HEK293 (cell line): Measurements from ENCODE around the gene GUK1.

ENCODE experiments used
- CTCF ChIA-PET: fragments of 350-600 bp; formaldehyde crosslinking; extraction: SDS; loops from one replicate; lab custom pipeline; 2021; ENCODE audit warnings: antibody characterized with exemption; lab: Yijun Ruan, JAX
- POLR2A ChIA-PET: fragments of 300-600 bp; formaldehyde crosslinking; extraction: SDS; loops from one replicate; lab custom pipeline; 2020; ENCODE audit warnings: antibody characterized with exemption, inconsistent platforms; lab: Yijun Ruan, JAX
- H3K27ac ChIP-seq: fragments of 200-500 bp; sonication (Bioruptor generic); 2 replicates; pipeline ENCODE4 v1.5.1; 2014; ENCODE audit warnings: low read depth, low read length, control low read depth, inconsistent platforms; ENCODE audit errors: extremely low read depth
- H3K36me3 ChIP-seq, 2 experiments: fragments of 200-500 bp in 1 of 2; sonication (Bioruptor generic) in 1 of 2; 1 replicate in 1 of 2; 2 replicates in 1 of 2; pipeline ENCODE4 v1.5.1; 2014 to 2017; ENCODE audit warnings: inconsistent platforms in 2 of 2, low read length in 2 of 2; ENCODE audit not compliant: control insufficient read depth in 2 of 2, insufficient read depth in 1 of 2
- H3K4me1 ChIP-seq: fragments of 200-500 bp; sonication (Bioruptor generic); 2 replicates; pipeline ENCODE4 v1.5.1; 2014; ENCODE audit warnings: mild to moderate bottlenecking, low read length, inconsistent platforms; ENCODE audit not compliant: control insufficient read depth, insufficient read depth
- H3K4me3 ChIP-seq: 2 replicates; pipeline ENCODE4 v1.5.1; 2011; ENCODE audit warnings: low read depth, mild to moderate bottlenecking, control low read depth, low read length, moderate library complexity
- H3K9me3 ChIP-seq: fragments of 200-500 bp; sonication (Bioruptor generic); 2 replicates; pipeline ENCODE4 v1.5.1; 2014; ENCODE audit warnings: low read depth, low read length, inconsistent platforms; ENCODE audit not compliant: control insufficient read depth, insufficient read depth
- GLI2 ChIP-seq: fragments of 450-650 bp; formaldehyde crosslinking; IDR thresholded peaks from 2 replicates; pipeline ENCODE4; 2017; ENCODE audit warnings: missing biosample characterization, missing genetic modification characterization, low read depth, borderline replicate concordance
- ZBTB48 ChIP-seq: fragments of 450-650 bp; formaldehyde crosslinking; IDR thresholded peaks from 2 replicates; pipeline ENCODE4 v1.5.1; 2016; ENCODE audit warnings: missing biosample characterization, missing genetic modification characterization
- ZIC2 ChIP-seq: fragments of 450-650 bp; formaldehyde crosslinking; IDR thresholded peaks from 2 replicates; pipeline ENCODE4 v1.5.1; 2016; ENCODE audit warnings: missing biosample characterization, missing genetic modification characterization
- ZNF114 ChIP-seq: fragments of 450-650 bp; formaldehyde crosslinking; IDR thresholded peaks from 2 replicates; pipeline ENCODE4 v1.5.0; 2017; ENCODE audit warnings: missing biosample characterization, missing genetic modification characterization
- ZNF121 ChIP-seq: fragments of 450-650 bp; formaldehyde crosslinking; IDR thresholded peaks from 2 replicates; pipeline ENCODE4 v1.5.1; 2016; ENCODE audit warnings: missing biosample characterization, missing genetic modification characterization
- ZNF16 ChIP-seq: fragments of 450-650 bp; formaldehyde crosslinking; IDR thresholded peaks from 2 replicates; pipeline ENCODE4 v1.5.1; 2016; ENCODE audit warnings: low read depth, missing biosample characterization, missing genetic modification characterization
- ZNF2 ChIP-seq: fragments of 450-650 bp; formaldehyde crosslinking; IDR thresholded peaks from 2 replicates; pipeline ENCODE4 v1.5.1; 2016; ENCODE audit warnings: missing biosample characterization, missing genetic modification characterization
- ZNF202 ChIP-seq: fragments of 450-650 bp; formaldehyde crosslinking; IDR thresholded peaks from 2 replicates; pipeline ENCODE4 v1.5.1; 2016; ENCODE audit warnings: missing biosample characterization, missing genetic modification characterization, borderline replicate concordance
- ZNF214 ChIP-seq: fragments of 450-650 bp; formaldehyde crosslinking; IDR thresholded peaks from 2 replicates; pipeline ENCODE4 v1.5.1; 2017; ENCODE audit warnings: missing biosample characterization, mild to moderate bottlenecking, missing genetic modification characterization, borderline replicate concordance
- ZNF23 ChIP-seq: fragments of 450-650 bp; formaldehyde crosslinking; IDR thresholded peaks from 2 replicates; pipeline ENCODE4 v1.5.1; 2016; ENCODE audit warnings: missing biosample characterization, missing genetic modification characterization, borderline replicate concordance
- ZNF426 ChIP-seq: fragments of 450-650 bp; formaldehyde crosslinking; IDR thresholded peaks from 2 replicates; pipeline ENCODE4 v1.5.1; 2017; ENCODE audit warnings: missing biosample characterization, missing genetic modification characterization, mild to moderate bottlenecking, inconsistent platforms, moderate library complexity
- ZNF555 ChIP-seq: fragments of 450-650 bp; formaldehyde crosslinking; conservative IDR thresholded peaks from 2 replicates; pipeline ENCODE4 v1.5.1; 2017; ENCODE audit warnings: missing biosample characterization, mild to moderate bottlenecking, missing genetic modification characterization, inconsistent platforms
- ZNF585B ChIP-seq: fragments of 450-650 bp; formaldehyde crosslinking; IDR thresholded peaks from 2 replicates; pipeline ENCODE4 v1.5.1; 2016; ENCODE audit warnings: missing biosample characterization, missing genetic modification characterization
- ZNF623 ChIP-seq: fragments of 450-650 bp; formaldehyde crosslinking; IDR thresholded peaks from 2 replicates; pipeline ENCODE4 v1.5.1; 2016; ENCODE audit warnings: missing biosample characterization, missing genetic modification characterization
- ZNF654 ChIP-seq: fragments of 450-650 bp; formaldehyde crosslinking; IDR thresholded peaks from 2 replicates; pipeline ENCODE4 v1.5.1; 2016; ENCODE audit warnings: low read depth, missing biosample characterization, missing genetic modification characterization
- TF ChIP-seq, protein P1 (sequence below): fragments of 450-650 bp; formaldehyde crosslinking; IDR thresholded peaks from 2 replicates; pipeline ENCODE4 v1.5.1; 2016; ENCODE audit warnings: missing biosample characterization, missing genetic modification characterization

GUK1 gene

DNA sequence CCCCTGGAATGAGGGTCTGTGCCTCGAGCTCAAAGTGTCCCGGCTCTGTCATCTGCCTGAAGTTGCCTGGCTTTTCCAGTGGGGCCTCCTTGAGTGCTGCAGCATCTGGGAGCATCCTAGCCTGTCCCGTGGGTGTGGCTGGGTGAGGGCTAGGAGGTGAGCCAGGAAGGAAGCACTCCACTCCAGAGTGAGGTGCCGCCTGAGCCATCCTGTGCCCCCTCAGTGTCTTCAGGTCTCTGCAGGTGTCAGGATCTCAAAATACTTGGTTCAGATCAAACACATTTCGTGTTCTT, 37.0 kb downstream of the GUK1 start:
- TF ChIP-seq ZIC2 (tag by site-specific recombination) (no peak), GLI2 (no peak), ZNF23 (tag by site-specific recombination) (no peak)
- TF ChIP-seq, protein P1, sequence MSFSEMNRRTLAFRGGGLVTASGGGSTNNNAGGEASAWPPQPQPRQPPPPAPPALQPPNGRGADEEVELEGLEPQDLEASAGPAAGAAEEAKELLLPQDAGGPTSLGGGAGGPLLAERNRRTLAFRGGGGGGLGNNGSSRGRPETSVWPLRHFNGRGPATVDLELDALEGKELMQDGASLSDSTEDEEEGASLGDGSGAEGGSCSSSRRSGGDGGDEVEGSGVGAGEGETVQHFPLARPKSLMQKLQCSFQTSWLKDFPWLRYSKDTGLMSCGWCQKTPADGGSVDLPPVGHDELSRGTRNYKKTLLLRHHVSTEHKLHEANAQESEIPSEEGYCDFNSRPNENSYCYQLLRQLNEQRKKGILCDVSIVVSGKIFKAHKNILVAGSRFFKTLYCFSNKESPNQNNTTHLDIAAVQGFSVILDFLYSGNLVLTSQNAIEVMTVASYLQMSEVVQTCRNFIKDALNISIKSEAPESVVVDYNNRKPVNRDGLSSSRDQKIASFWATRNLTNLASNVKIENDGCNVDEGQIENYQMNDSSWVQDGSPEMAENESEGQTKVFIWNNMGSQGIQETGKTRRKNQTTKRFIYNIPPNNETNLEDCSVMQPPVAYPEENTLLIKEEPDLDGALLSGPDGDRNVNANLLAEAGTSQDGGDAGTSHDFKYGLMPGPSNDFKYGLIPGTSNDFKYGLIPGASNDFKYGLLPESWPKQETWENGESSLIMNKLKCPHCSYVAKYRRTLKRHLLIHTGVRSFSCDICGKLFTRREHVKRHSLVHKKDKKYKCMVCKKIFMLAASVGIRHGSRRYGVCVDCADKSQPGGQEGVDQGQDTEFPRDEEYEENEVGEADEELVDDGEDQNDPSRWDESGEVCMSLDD (tag by site-specific recombination), result no peak
- TF ChIP-seq, all 188 proteins: peak for 0
- CTCF ChIA-PET, result interaction anchor here (1.1 to 1.2 kb wide), 2 partner anchors 12 to 24 kb away, joined by 7 to 11 read pairs; partner anchors contain the start of gene IBA57
- H3K4me3 ChIP-seq, result no peak overlapping the region
- no peaks in the 10 kb centered on the region for H3K9me3 ChIP-seq
- no peak overlapping the region for H3K27ac ChIP-seq
- no peaks in the 10 kb centered on the region for H3K4me1 ChIP-seq
- H3K36me3 ChIP-seq, result peaks cover 0 to 4% of the 10 kb centered on the region in 2 experiments; a peak in 1 of 3 replicates
- POLR2A ChIA-PET, result interaction anchor here (0.8 to 1.9 kb wide), 2 partner anchors 12 to 42 kb away, joined by 6 to 10 read pairs; partner anchors contain the start of gene IBA57

DNA sequence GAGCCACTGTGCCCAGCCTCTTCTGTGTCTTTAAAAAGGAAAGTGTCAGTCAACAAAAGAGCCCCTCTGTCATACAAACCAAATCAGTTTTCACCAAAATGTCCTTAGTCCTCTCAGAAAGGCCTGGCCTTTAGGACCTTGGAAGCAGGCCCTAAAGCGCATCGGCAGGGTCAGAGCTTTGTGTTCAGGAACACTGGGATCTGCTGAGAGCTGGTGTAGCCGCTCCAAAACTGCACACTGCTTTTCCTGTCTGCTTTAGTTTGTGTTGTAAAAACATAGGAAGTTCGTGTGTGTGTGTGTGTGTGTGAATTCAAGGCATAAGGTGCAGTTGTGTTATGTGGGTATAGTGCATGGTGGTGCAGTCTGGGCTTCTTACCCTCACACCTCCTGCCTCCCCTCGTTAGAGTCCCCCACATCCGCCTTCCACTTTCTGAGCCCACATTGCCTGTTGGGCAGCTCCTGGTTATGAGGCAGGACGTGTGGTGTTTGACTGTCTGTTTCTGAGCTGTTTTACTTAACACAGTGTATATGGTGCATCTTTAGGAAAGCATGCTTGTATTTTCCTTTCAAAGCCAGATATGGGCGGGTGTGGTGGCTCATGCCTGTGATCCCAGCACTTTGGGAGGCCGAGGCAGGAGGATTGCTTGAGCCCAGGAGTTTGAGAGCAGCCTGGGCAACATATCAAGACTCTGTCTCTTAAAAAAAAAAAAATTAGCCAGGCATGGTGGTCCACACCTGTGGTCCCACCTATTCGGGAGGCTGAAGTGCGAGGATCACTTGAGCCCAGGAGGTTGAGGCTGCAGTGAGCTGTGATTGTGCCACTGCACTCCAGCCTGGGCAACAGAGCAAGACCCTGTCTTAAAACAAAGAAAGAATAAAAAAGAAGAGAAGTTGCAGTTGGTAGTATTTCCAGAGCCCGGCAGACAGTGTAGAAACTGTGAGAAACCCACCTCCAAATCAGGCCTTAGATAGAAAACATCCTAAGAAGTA, 37.9 kb downstream of the GUK1 start:
- Histone ChIP-seq H3K4me1 (no peaks in the 10 kb centered on the region), H3K27ac (no peak overlapping the region), H3K9me3 (no peaks in the 10 kb centered on the region), H3K4me3 (no peak overlapping the region), H3K36me3 (peaks cover 0 to 4% of the 10 kb centered on the region in 2 experiments; a peak in 1 of 3 replicates)
- ChIA-PET CTCF (interaction anchor here (0.7 to 1.8 kb wide), 4 partner anchors 13 to 182 kb away, joined by 4 to 11 read pairs (median 4); no protein-coding TSS in a partner anchor), POLR2A (interaction anchor here (0.7 kb wide), 1 partner anchor 13 kb away, joined by 3 read pairs; the partner anchor contains the start of gene IBA57)
- TF ChIP-seq ZNF426 (no peak), ZNF2 (tag by site-specific recombination) (no peak), ZNF23 (tag by site-specific recombination) (no peak), ZNF585B (tag by site-specific recombination) (no peak), ZNF555 (no peak), ZNF623 (tag by site-specific recombination) (no peak), ZNF121 (peak; percentile 77), ZBTB48 (no peak)

DNA sequence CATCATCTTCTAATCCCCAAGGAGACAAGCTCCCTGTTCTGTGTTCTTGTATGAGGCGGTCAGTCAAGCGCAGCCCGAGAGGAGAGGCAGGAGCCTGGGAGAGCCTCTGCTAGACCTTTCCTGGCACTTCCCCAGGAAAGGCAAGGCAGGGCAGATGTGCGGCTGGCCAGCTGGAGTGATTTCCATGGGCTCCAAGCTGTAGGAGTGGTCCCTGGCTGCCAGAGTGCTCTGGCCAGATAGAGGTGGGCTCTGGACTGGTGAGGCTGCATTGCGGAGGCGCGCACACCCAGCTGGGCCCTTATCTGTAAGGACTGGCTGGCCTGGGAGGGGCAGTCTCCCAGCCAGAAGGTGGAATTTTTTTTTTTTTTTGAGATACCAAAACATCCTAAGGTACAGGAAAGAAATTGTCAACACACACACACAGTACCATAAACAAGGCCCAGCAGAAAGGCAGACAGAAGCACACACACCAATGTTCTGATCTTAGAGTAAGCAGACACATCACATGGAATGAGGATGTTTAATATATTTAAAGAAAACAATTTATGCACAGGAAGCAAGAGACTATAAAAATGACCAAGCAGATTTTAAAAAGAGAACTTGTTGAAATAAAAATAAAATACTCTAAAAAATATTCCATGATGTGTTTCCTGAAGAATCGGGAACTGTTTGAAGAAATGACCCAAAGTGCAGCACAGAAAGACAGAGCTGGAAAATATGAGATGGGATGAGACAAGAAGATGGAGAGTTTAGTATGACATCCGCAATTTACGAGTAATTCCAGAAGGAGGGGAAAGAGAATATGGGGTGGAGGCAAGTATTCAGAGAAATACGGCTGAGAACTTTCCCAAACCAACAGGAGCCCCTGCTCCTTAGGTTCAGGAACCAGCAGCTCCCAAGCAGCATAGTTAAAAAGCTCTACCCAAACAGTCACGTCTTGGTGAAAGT, 38.9 kb downstream of the GUK1 start:
- ChIA-PET POLR2A (interaction anchor here (0.9 kb wide), 1 partner anchor 14 kb away, joined by 3 read pairs; the partner anchor contains the start of gene IBA57), CTCF (interaction anchor here (0.6 to 2.0 kb wide), 7 partner anchors 10 to 183 kb away, joined by 3 to 9 read pairs (median 5); partner anchors contain the start of gene IBA57)
- Histone ChIP-seq H3K9me3 (no peaks in the 10 kb centered on the region), H3K4me3 (no peak overlapping the region), H3K36me3 (peaks cover 0 to 4% of the 10 kb centered on the region in 2 experiments; a peak in 1 of 3 replicates), H3K4me1 (no peaks in the 10 kb centered on the region), H3K27ac (no peak overlapping the region)
- TF ChIP-seq ZNF654 (tag by site-specific recombination), result no peak
- no peak for TF ChIP-seq ZNF16
- no peak for TF ChIP-seq ZNF121
- no peak for TF ChIP-seq ZNF202 (tag by site-specific recombination)
- no peak for TF ChIP-seq ZNF214 (tag by site-specific recombination)
- TF ChIP-seq ZNF114 (tag by site-specific recombination), result no peak
